ENCODE data around the gene PRRG2.

PRRG2 gene

GRCh38 chr19:49590071-49590970 lies 9.2 kb downstream of the PRRG2 start:
- peak; percentile 96 for DNase-seq

DNA sequence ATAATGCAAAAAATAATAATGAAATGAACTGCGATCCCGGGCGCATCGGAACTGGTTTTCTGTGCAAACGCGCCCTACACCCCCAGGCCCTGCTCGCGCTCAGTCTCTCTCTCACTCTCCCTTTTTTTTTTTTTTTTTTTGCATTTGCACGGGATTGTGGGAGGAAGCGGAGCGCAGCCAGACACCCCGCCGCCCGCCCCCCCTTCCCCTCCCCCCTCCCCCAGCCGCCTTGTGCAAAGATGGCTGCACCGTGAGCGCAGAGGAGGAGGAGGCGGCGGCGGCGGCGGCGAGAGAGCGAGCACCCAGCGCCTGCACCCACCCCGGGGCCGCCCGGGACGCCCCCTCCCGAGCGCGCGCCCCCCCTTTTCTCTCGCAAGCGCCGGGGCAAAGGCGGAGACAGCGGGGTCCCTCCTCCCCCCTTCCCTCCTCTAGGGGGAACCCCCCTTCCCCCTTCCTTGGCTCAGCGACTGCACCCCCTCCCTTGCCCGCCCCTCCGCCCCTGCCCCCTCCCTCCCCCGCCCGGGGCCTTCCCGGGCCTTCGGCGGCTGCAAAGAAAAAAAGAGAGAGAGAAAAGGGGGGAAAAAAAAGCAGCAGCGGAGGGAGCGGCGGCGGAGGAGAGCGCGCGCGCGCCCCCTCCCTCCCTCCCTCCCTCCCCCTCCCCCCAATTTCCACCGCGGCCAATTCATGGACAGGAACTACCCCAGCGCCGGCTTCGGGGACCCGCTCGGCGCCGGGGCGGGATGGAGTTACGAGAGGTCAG lies 10.0 kb downstream of the PRRG2 start, which contains the start of gene PRR12:
Gene PRR12, plus strand, starts transcription at position 212 of the 760 bp plus-strand sequence. Its CDS starts 473 bp downstream, at position 685.
- DNase-seq, result peak; percentile 44

DNA sequence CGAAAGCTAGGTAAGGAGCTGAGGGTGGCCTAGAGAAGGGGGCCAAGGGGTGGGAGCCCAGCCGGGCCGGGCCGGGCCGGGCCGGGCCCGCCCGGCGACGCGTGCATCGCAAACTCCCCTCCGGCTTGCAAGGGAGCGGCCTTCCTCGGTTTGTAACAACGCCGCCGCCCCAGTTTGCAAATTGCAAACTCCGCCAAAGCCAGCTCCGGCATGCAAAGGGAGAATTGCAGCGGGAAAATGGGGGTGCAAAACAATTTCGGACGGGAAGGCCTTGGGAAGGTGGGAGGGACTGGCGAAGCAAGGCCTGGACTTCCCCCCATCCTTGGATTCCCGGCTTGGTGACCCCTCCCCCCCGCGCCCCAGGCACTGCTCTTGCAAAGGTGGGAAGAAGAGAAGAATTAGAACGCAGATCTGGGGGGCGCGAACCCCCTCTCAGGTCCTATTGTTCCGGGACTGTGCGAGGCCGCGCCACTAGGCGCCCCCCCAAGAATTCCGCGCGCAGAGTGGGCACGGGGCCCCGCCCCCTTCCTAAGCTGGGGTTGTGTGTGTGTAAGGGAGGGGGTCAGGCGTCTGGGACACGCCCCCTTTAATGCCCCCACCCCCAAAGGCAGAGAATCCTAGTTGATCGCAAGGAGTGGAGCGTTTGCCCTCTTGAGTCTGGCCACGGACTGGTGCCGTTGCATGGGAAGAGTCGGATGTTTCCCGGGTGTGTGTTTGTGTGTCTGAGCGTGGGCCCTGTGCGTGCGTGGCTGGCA lies 10.8 kb downstream of the PRRG2 start:
- no peak for DNase-seq

GRCh38 chr19:49592486-49593232 lies 11.5 kb downstream of the PRRG2 start:
- DNase-seq, result peak; percentile 18

DNA sequence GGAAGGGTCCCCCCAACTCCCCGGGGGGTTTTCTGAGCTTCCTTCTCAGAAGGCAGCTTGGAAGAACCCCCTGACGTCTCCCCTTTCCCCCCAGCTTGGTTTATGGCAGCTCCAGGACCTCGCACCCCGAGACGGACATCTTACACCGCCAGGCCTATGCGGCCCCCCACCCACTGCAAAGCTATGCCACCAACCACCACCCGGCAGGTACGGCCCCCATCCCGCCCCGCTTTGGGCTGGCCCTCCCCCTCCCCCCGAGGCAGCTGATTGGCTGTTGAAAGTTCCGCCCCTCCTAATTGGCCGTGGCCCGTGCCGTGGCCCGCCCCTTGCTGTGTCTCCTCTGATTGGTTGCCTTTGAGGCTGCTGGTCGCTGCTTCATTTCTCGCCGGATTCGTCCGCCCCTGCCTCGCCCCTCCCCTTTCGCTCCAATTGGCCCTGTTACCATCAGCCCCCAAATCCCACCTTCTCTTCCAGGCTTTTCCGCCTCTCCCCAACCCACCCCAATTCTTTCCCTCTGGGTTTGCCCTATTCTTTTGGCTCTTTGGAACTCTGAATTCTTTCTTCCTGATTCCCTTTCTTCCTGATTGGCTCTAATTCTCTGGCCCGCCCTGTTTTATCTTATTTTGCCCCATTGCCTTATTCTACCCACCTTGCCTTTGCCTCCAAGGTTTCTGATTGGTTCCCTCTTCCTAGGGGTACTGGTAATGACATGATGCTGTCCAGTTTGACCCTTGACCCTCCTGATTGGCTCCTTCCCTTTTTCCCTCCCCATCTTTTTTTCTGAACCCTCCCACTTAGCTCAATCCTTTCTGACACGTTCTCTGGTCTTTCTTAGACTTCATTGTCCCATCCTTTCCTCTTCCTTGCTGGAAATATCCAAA lies 12.4 kb downstream of the PRRG2 start:
- peak; percentile 92 for DNase-seq

- DNase-seq, result no peak
These were observed 13.3 kb downstream of the PRRG2 start for GRCh38 chr19:49594157-49594992.

DNA sequence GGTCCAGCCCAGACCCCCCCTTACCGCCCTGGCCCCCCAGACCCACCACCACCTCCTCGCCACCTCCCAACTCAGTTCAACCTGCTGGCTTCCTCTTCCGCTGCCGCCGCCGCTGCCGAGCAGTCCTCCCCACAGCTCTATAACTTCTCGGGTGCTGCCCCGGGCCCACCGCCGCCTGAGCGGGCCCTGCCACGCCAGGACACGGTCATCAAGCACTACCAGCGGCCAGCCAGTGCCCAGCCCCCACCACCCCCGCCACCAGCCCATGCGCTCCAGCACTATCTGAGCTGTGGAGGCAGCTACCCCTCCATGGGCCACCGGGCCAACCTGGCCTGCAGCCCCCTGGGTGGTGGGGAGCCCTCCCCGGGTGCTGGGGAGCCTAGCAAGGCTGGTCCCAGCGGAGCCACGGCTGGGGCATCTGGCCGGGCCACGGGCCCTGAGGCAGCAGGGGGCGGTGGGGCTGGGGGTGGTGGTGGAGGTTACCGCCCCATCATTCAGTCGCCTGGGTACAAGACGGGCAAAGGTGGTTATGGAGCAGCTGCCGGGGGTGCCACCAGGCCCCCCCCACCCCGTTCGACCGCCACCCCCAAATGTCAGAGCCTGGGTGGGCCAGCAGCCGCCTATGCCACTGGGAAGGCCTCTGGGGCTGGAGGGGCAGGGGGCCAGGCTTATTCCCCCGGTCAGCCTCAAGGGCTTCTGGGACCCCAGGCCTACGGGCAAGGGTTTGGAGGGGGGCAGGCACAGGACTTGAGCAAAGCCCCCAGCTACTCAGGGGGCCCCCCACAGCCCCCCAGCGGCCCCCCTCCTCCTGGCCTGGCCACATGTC lies 14.1 kb downstream of the PRRG2 start:
- no peak for DNase-seq

- DNase-seq, result no peak
These were observed 14.8 kb downstream of the PRRG2 start for GRCh38 chr19:49595819-49596404.

DNA sequence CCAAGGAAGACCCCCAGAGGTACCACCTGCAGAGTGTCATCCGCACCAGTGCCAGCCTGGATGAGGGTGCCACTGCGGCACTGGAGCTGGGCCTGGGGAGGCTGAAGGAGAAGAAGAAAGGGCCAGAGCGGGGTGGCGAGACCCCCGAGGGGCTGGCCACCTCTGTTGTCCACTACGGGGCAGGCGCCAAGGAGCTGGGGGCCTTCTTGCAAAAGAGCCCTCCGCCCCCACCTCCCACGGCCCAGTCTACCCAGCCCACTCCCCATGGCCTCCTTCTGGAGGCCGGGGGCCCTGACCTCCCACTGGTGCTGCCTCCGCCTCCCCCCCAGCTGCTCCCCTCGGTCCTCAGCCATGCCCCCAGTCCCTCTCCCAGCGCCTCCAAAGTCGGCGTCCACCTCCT lies 15.3 kb downstream of the PRRG2 start:
- no peak for DNase-seq

DNA sequence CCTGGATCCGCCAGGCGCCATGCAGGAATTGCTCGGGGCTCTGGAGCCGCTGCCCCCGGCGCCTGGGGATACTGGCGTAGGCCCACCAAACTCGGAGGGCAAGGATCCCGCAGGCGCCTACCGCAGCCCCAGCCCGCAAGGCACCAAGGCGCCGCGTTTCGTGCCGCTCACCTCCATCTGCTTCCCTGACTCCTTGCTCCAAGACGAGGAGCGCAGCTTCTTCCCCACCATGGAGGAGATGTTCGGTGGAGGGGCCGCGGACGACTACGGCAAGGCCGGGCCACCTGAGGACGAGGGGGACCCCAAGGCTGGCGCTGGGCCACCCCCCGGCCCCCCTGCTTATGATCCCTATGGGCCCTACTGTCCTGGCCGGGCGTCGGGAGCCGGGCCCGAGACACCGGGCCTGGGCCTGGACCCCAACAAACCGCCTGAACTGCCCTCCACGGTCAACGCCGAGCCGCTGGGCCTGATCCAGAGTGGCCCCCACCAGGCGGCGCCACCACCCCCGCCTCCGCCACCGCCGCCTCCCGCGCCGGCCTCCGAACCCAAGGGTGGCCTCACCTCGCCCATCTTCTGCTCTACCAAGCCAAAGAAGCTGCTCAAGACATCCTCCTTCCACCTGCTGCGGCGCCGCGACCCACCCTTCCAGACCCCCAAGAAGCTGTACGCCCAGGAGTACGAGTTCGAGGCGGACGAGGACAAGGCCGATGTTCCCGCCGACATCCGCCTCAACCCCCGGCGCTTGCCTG lies 16.0 kb downstream of the PRRG2 start:
- DNase-seq, result no peak

DNA sequence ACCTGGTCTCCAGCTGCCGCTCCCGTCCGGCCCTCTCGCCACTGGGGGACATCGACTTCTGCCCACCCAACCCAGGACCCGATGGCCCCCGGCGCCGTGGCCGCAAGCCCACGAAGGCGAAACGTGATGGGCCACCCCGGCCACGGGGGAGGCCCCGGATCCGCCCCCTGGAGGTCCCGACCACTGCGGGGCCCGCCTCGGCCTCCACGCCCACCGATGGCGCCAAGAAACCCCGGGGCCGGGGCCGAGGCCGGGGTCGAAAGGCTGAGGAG lies 16.5 kb downstream of the PRRG2 start:
- DNase-seq, result no peak

- no peak for DNase-seq
These were observed 18.5 kb downstream of the PRRG2 start for GRCh38 chr19:49599378-49600295.

DNA sequence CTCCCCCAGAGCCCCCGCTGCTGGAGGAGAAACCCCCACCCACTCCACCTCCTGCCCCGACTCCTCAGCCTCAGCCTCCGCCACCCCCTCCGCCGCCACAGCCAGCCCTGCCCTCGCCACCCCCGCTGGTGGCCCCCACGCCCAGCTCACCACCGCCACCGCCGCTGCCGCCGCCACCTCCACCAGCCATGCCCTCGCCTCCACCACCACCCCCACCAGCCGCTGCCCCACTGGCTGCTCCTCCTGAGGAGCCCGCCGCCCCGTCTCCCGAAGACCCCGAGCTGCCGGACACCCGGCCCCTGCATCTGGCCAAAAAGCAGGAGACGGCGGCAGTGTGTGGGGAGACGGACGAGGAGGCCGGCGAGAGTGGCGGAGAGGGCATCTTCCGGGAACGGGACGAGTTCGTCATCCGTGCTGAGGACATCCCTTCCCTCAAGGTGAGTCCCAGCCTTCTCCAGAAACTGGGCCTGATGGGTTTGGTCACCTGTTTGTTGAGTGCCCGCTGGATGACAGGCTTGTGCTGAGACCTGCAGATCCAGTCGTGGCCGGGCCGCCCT lies 20.4 kb downstream of the PRRG2 start:
- no peak for DNase-seq

GRCh38 chr19:49602806-49603205 lies 21.7 kb downstream of the PRRG2 start:
- DNase-seq, result no peak

DNA sequence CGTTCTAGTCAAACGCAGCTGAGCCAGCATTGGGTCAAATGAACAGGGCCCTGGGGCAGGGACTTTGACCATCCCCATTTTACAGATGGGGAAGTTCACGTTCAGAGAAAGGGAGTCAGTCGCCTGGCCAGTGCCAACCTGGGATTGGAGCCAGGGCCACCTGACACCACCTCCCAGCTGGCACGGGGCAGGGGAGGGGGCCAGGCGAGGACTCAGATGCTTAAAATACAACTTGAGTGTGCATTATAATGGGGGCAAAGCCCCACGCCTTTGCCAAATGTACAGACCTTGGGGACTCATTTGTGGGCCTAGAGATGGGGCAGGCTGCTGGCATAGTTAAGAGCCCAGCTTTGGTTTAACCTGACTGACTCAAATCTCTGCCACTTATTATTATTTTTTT lies 24.5 kb downstream of the PRRG2 start:
- DNase-seq, result no peak

DNA sequence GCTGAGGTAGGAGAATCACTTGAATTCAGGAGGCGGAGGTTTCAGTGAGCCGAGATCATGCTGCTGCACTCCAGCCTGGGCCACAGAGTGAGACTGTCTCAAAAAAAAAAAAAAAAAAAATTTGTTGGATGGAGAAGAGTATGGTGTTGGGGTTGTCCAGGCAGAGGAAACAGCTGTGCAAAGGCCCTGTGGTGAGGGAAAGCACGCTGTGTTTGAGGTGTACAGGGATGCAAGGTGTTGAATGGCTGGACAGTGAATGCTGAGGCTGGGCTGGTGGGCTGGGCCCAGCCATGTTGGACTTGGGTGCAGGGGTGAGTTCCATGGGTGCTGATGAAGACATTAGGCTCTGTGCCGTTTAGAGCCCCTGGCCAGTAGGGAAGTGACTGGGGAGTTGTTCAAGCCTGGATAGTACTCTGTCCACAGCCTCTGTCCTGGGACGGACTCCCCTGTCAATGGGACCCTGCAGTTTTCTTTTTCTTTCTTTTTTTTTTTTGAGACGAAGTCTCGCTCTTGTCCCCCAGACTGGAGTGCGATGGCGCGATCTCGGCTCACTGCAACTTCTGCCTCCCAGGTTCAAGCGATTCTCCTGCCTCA lies 28.5 kb downstream of the PRRG2 start:
- no peak for DNase-seq

DNA sequence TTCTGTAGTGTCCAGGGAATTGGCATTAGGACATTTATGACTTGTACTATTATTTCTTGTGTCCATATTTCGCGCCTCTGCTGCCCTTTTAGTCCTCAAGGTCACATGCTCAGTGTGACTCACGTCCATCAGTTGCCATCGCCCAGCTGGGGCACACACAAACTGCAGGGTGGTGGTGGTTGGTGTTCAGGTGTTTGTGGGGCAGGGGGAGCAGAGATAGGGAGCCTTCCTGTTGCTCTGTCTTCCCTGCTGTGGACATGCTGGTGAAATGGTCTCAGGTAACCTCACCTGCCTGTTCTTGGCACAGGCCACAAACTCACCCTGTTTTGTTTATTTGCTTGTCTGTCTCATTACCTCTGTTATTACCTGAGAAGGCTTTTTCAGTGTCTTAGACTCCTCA lies 32.3 kb downstream of the PRRG2 start:
- DNase-seq, result no peak
